Activated gamma-delta T cell (primary cell): ENCODE results near the gene GNAT1.
"Not testable (repeated sequence)": the region's sequence is repeated elsewhere in the genome, so short reads cannot be mapped to it uniquely, and the experiment has no call there.

Experiments
- DNase-seq: peaks from one replicate; lab custom pipeline; 2025; lab: John Stamatoyannopoulos, UW

Gene GNAT1

GRCh38 chr3:50202353-50203112 is 11.1 kb downstream of the GNAT1 start:
- DNase-seq: no peak

- no peak for DNase-seq
Measured at GRCh38 chr3:50203113-50203808, 11.9 kb downstream of the GNAT1 start.

GRCh38 chr3:50203809-50204803 is 12.7 kb downstream of the GNAT1 start:
- DNase-seq: no peak

GRCh38 chr3:50204804-50205412 is 13.5 kb downstream of the GNAT1 start, which contains the start of gene SLC38A3:
Gene SLC38A3 (plus strand): TSS chr3:50205271. CDS start chr3:50214200, 8,929 bp downstream.
- no peak for DNase-seq

- DNase-seq: no peak
Measured at GRCh38 chr3:50205413-50206276, 14.2 kb downstream of the GNAT1 start.

- no peak for DNase-seq
Measured at GRCh38 chr3:50207359-50208042, 16.1 kb downstream of the GNAT1 start.

GRCh38 chr3:50208677-50209344 is 17.4 kb downstream of the GNAT1 start:
- no peak for DNase-seq

GRCh38 chr3:50210176-50210509 is 18.7 kb downstream of the GNAT1 start:
- no peak for DNase-seq

- no peak for DNase-seq
Measured at GRCh38 chr3:50210510-50211367, 19.3 kb downstream of the GNAT1 start.

GRCh38 chr3:50211368-50211717 is 19.9 kb downstream of the GNAT1 start:
- not testable (repeated sequence) for DNase-seq

- no peak for DNase-seq
Measured at GRCh38 chr3:50211930-50212329, 20.5 kb downstream of the GNAT1 start.

GRCh38 chr3:50212502-50212901 is 21.1 kb downstream of the GNAT1 start:
- DNase-seq: no peak

- DNase-seq: no peak
Measured at GRCh38 chr3:50212971-50213370, 21.6 kb downstream of the GNAT1 start.

GRCh38 chr3:50213373-50213772 is 22.0 kb downstream of the GNAT1 start:
- DNase-seq: no peak

- no peak for DNase-seq
Measured at GRCh38 chr3:50214824-50215223, 23.4 kb downstream of the GNAT1 start.

GRCh38 chr3:50215529-50215928 is 24.1 kb downstream of the GNAT1 start:
- DNase-seq: no peak

GRCh38 chr3:50217681-50218080 is 26.3 kb downstream of the GNAT1 start:
- DNase-seq: no peak

- DNase-seq: no peak
Measured at GRCh38 chr3:50218448-50218847, 27.0 kb downstream of the GNAT1 start.

- no peak for DNase-seq
Measured at GRCh38 chr3:50219285-50219684, 27.9 kb downstream of the GNAT1 start.
